ENCODE data around the gene CXCL11. TPM values are rescaled to one million over a fixed set of nuclear protein-coding genes. Genes with fewer than 3 reads are reported as not detected.

The CXCL11 gene
- not detected for total RNA-seq
- total RNA-seq (2013): not detected

- Histone ChIP-seq H3K4me3 (ENCODE audit: low read length) (no peak within 1 kb of the TSS), H3K4me1 (ENCODE audit: control insufficient read depth, insufficient read depth, low read length) (no peaks in the 10 kb centered on the region), H3K27me3 (ENCODE audit: control insufficient read depth, insufficient read depth, low read length) (no peaks in the 10 kb centered on the region), H3K27ac (ENCODE audit: low read length) (no peak within 1 kb of the TSS), H3K36me3 (ENCODE audit: control insufficient read depth, insufficient read depth, low read length) (no peaks in the 10 kb centered on the region), H3K9me3 (ENCODE audit: control insufficient read depth, insufficient read depth, low read length) (no peaks in the 10 kb centered on the region)
- intact Hi-C loops (cut with micrococcal nuclease): no loop called here
- H3K4me3 Mint-ChIP-seq: no peak within 1 kb of the TSS
- peaks cover 5 to 6% of the 10 kb centered on the region in 2 donors for H3K27me3 Mint-ChIP-seq (ENCODE audit: low read depth in 2 of 2)
- no peak within 1 kb of the TSS for H3K27ac Mint-ChIP-seq
- no peaks in the 10 kb centered on the region for H3K4me1 Mint-ChIP-seq
- DNase-seq (no peak), ATAC-seq (no peak)
- WGBS (ENCODE audit: insufficient coverage): 69% methylated on average over 2 of the region's 2 CpGs
- no peaks in the 10 kb centered on the region for H3K36me3 Mint-ChIP-seq
- TF ChIP-seq, protein P1, sequence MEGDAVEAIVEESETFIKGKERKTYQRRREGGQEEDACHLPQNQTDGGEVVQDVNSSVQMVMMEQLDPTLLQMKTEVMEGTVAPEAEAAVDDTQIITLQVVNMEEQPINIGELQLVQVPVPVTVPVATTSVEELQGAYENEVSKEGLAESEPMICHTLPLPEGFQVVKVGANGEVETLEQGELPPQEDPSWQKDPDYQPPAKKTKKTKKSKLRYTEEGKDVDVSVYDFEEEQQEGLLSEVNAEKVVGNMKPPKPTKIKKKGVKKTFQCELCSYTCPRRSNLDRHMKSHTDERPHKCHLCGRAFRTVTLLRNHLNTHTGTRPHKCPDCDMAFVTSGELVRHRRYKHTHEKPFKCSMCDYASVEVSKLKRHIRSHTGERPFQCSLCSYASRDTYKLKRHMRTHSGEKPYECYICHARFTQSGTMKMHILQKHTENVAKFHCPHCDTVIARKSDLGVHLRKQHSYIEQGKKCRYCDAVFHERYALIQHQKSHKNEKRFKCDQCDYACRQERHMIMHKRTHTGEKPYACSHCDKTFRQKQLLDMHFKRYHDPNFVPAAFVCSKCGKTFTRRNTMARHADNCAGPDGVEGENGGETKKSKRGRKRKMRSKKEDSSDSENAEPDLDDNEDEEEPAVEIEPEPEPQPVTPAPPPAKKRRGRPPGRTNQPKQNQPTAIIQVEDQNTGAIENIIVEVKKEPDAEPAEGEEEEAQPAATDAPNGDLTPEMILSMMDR (IDR thresholded peaks at IDR 0.05): no peak
- H3K9me3 Mint-ChIP-seq: no peaks in the 10 kb centered on the region
Measured at GRCh38 chr4:76035799-76036380, at the start of gene CXCL11. TSS of gene CXCL11 (minus strand) at chr4:76036070. CDS start at chr4:76035987, 83 bp downstream.

DNA sequence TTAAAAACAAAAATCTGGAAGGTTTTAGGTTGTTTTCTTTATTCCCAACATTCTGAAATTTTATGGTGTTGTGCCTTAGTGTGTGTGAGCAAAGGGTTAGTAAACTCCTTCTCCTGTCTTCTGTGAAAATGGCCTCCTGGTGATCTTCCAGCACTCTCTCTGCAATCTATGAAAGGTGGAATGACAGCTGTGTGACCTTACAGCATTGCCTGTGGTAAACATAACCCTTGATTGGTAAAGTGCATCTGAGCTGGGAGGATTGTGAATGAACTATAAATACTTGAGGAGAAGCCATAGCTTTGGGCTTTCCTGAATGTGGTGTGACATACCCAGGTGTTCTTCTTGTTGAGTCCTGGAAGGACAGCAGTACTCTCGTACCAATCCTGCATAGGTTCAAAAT is 48.7 kb upstream of the CXCL11 start:
- ATAC-seq: no peak
- Mint-ChIP-seq H3K36me3 (no peaks in the 10 kb centered on the region), H3K4me3 (no peak overlapping the region), H3K27me3 (ENCODE audit: low read depth in 2 of 2) (peaks cover under 1 to 14% of the 10 kb centered on the region in 2 donors), H3K9me3 (no peaks in the 10 kb centered on the region), H3K27ac (no peak overlapping the region), H3K4me1 (no peaks in the 10 kb centered on the region)
- TF ChIP-seq, protein P1 (IDR thresholded peaks at IDR 0.05): no peak
- intact Hi-C loops (cut with micrococcal nuclease): no loop called here
- no peak for DNase-seq
- H3K4me3 ChIP-seq (ENCODE audit: low read length): no peak overlapping the region
- no peaks in the 10 kb centered on the region for H3K27me3 ChIP-seq (ENCODE audit: control insufficient read depth, insufficient read depth, low read length)
- H3K4me1 ChIP-seq (ENCODE audit: control insufficient read depth, insufficient read depth, low read length): no peaks in the 10 kb centered on the region
- no peak overlapping the region for H3K27ac ChIP-seq (ENCODE audit: low read length)
- no peaks in the 10 kb centered on the region for H3K9me3 ChIP-seq (ENCODE audit: control insufficient read depth, insufficient read depth, low read length)
- H3K36me3 ChIP-seq (ENCODE audit: control insufficient read depth, insufficient read depth, low read length): no peaks in the 10 kb centered on the region
- WGBS (ENCODE audit: insufficient coverage): no CpG with 5 or more reads among the region's 1 CpG

- intact Hi-C loops (cut with micrococcal nuclease): no loop called here
- TF ChIP-seq, protein P1 (IDR thresholded peaks at IDR 0.05): no peak
- ATAC-seq (no peak), DNase-seq (no peak)
- no peaks in the 10 kb centered on the region for H3K9me3 Mint-ChIP-seq
- H3K9me3 ChIP-seq (ENCODE audit: control insufficient read depth, insufficient read depth, low read length): no peaks in the 10 kb centered on the region
- H3K4me1 Mint-ChIP-seq: no peaks in the 10 kb centered on the region
- H3K36me3 ChIP-seq (ENCODE audit: control insufficient read depth, insufficient read depth, low read length): no peaks in the 10 kb centered on the region
- no peak overlapping the region for H3K27ac ChIP-seq (ENCODE audit: low read length)
- no peak overlapping the region for H3K4me3 ChIP-seq (ENCODE audit: low read length)
- no peak overlapping the region for H3K4me3 Mint-ChIP-seq
- H3K4me1 ChIP-seq (ENCODE audit: control insufficient read depth, insufficient read depth, low read length): no peaks in the 10 kb centered on the region
- peaks cover 9 to 15% of the 10 kb centered on the region in 2 donors for H3K27me3 Mint-ChIP-seq (ENCODE audit: low read depth in 2 of 2)
- 94% methylated on average over 2 of the region's 3 CpGs for WGBS (ENCODE audit: insufficient coverage)
- no peaks in the 10 kb centered on the region for H3K36me3 Mint-ChIP-seq
- H3K27ac Mint-ChIP-seq: no peak overlapping the region
- H3K27me3 ChIP-seq (ENCODE audit: control insufficient read depth, insufficient read depth, low read length): no peaks in the 10 kb centered on the region
Measured at GRCh38 chr4:76083386-76083988, 47.6 kb upstream of the CXCL11 start.

Data from natural killer cell (primary cell).